Activated CD4-positive, alpha-beta T cell treated with anti-CD3 and anti-CD28 coated beads, Interleukin-2, amount 50 U/mL, for 16 hours (primary cell): ENCODE measurements around the gene CDCA5.

Experiments used
- DNase-seq: peaks from one replicate; pipeline ENCODE4 v3.0.0-alpha.2; 2020

CDCA5 gene

GRCh38 chr11:65083834-65084597 lies at the start of gene CDCA5, which contains the start of gene ZFPL1:
Gene CDCA5 (minus strand): TSS chr11:65084040. CDS start chr11:65083978, 62 bp downstream.
Gene ZFPL1 (plus strand): TSS chr11:65084222. CDS start chr11:65084699, 477 bp downstream.
- peak; percentile 97 for DNase-seq

GRCh38 chr11:65132988-65133700 lies 49.3 kb upstream of the CDCA5 start:
- DNase-seq: peak; percentile 63

- no peak for DNase-seq
Measured at GRCh38 chr11:65132238-65132987, 48.6 kb upstream of the CDCA5 start.

- DNase-seq: no peak
Measured at GRCh38 chr11:65131895-65132237, 48.0 kb upstream of the CDCA5 start.

- no peak for DNase-seq
Measured at GRCh38 chr11:65131417-65131776, 47.6 kb upstream of the CDCA5 start.

- DNase-seq: no peak
Measured at GRCh38 chr11:65130631-65131416, 47.0 kb upstream of the CDCA5 start.

GRCh38 chr11:65129649-65130441 lies 46.0 kb upstream of the CDCA5 start:
- no peak for DNase-seq

GRCh38 chr11:65128182-65129145 lies 44.6 kb upstream of the CDCA5 start:
- DNase-seq: no peak

- DNase-seq: no peak
Measured at GRCh38 chr11:65127473-65128181, 43.8 kb upstream of the CDCA5 start.

GRCh38 chr11:65126624-65127274 lies 42.9 kb upstream of the CDCA5 start:
- no peak for DNase-seq

GRCh38 chr11:65125197-65126056 lies 41.6 kb upstream of the CDCA5 start:
- DNase-seq: no peak

- DNase-seq: no peak
Measured at GRCh38 chr11:65124480-65125196, 40.8 kb upstream of the CDCA5 start.

- peak; percentile 99 for DNase-seq
Measured at GRCh38 chr11:65121865-65122696, 38.2 kb upstream of the CDCA5 start, which contains the start of the genes FAU and MRPL49. Gene FAU (minus strand): TSS chr11:65122134. CDS start chr11:65121813, 321 bp downstream. Gene MRPL49 (plus strand): TSS chr11:65122321. CDS start chr11:65122347, 26 bp downstream.

GRCh38 chr11:65121447-65121864 lies 37.6 kb upstream of the CDCA5 start:
- DNase-seq: peak; percentile 25

- DNase-seq: no peak
Measured at GRCh38 chr11:65120831-65121230, 37.0 kb upstream of the CDCA5 start.

- DNase-seq: no peak
Measured at GRCh38 chr11:65119670-65119995, 35.8 kb upstream of the CDCA5 start.
